Activated gamma-delta T cell treated with Interleukin-2 at 50 U/mL for 16 hours (primary cell): ENCODE measurements around the gene MAPK8.
A peak's percentile ranks its signal among the peaks of the same experiment; 100 is the strongest.
"Not testable (repeated sequence)": the region's sequence is repeated elsewhere in the genome, so short reads cannot be mapped to it uniquely, and the experiment has no call there.

ENCODE experiments used
- DNase-seq: peaks from one replicate; pipeline ENCODE4 v3.0.0-alpha.2; 2020

MAPK8 gene

GRCh38 chr10:48340734-48341133, 34.3 kb downstream of the MAPK8 start:
- no peak for DNase-seq

- DNase-seq = no peak
Measured at GRCh38 chr10:48343106-48343505, 36.6 kb downstream of the MAPK8 start.

GRCh38 chr10:48343921-48344598, 37.6 kb downstream of the MAPK8 start:
- DNase-seq = no peak

GRCh38 chr10:48346248-48346647, 39.8 kb downstream of the MAPK8 start:
- not testable (repeated sequence) for DNase-seq

- not testable (repeated sequence) for DNase-seq
Measured at GRCh38 chr10:48347539-48347938, 41.1 kb downstream of the MAPK8 start.

GRCh38 chr10:48347943-48348342, 41.5 kb downstream of the MAPK8 start:
- not testable (repeated sequence) for DNase-seq

- no peak for DNase-seq
Measured at GRCh38 chr10:48353246-48353645, 46.8 kb downstream of the MAPK8 start.

GRCh38 chr10:48357631-48358030, 51.2 kb downstream of the MAPK8 start:
- DNase-seq = no peak

- DNase-seq = no peak
Measured at GRCh38 chr10:48358162-48358561, 51.7 kb downstream of the MAPK8 start.

- DNase-seq = no peak
Measured at GRCh38 chr10:48358838-48359237, 52.4 kb downstream of the MAPK8 start.

- DNase-seq = no peak
Measured at GRCh38 chr10:48361176-48361575, 54.7 kb downstream of the MAPK8 start.

GRCh38 chr10:48363617-48364355, 57.3 kb downstream of the MAPK8 start:
- peak; percentile 13 for DNase-seq

GRCh38 chr10:48364659-48365405, 58.4 kb downstream of the MAPK8 start:
- DNase-seq = no peak

- DNase-seq = no peak
Measured at GRCh38 chr10:48365668-48366067, 59.2 kb downstream of the MAPK8 start.

GRCh38 chr10:48366261-48366660, 59.8 kb downstream of the MAPK8 start:
- no peak for DNase-seq

- no peak for DNase-seq
Measured at GRCh38 chr10:48369501-48369900, 63.0 kb downstream of the MAPK8 start.

- DNase-seq = no peak
Measured at GRCh38 chr10:48377751-48378530, 71.5 kb downstream of the MAPK8 start.

- DNase-seq = no peak
Measured at GRCh38 chr10:48378675-48379074, 72.2 kb downstream of the MAPK8 start.

- DNase-seq = no peak
Measured at GRCh38 chr10:48381971-48382370, 75.5 kb downstream of the MAPK8 start.

GRCh38 chr10:48382982-48383381, 76.5 kb downstream of the MAPK8 start:
- no peak for DNase-seq

- DNase-seq = no peak
Measured at GRCh38 chr10:48383393-48383792, 76.9 kb downstream of the MAPK8 start.

- no peak for DNase-seq
Measured at GRCh38 chr10:48384699-48384982, 78.2 kb downstream of the MAPK8 start.

GRCh38 chr10:48389272-48389671, 82.8 kb downstream of the MAPK8 start:
- DNase-seq = no peak
